ENCODE results near the gene SLC35F1.

- TF ChIP-seq, protein P1, sequence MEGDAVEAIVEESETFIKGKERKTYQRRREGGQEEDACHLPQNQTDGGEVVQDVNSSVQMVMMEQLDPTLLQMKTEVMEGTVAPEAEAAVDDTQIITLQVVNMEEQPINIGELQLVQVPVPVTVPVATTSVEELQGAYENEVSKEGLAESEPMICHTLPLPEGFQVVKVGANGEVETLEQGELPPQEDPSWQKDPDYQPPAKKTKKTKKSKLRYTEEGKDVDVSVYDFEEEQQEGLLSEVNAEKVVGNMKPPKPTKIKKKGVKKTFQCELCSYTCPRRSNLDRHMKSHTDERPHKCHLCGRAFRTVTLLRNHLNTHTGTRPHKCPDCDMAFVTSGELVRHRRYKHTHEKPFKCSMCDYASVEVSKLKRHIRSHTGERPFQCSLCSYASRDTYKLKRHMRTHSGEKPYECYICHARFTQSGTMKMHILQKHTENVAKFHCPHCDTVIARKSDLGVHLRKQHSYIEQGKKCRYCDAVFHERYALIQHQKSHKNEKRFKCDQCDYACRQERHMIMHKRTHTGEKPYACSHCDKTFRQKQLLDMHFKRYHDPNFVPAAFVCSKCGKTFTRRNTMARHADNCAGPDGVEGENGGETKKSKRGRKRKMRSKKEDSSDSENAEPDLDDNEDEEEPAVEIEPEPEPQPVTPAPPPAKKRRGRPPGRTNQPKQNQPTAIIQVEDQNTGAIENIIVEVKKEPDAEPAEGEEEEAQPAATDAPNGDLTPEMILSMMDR (IDR thresholded peaks at IDR 0.05) = no peak
- no peak for TF ChIP-seq EP300 (IDR thresholded peaks at IDR 0.05)
Observed at GRCh38 chr6:117927866-117928265, 20.8 kb downstream of the SLC35F1 start.
